Stimulated activated naive CD4-positive, alpha-beta T cell (primary cell): Measurements from ENCODE around the gene CYP46A1.

Experiments
- DNase-seq, 6 experiments: peaks; one replicate each; lab custom pipeline; 2025; lab: John Stamatoyannopoulos, UW

CYP46A1 gene

DNA sequence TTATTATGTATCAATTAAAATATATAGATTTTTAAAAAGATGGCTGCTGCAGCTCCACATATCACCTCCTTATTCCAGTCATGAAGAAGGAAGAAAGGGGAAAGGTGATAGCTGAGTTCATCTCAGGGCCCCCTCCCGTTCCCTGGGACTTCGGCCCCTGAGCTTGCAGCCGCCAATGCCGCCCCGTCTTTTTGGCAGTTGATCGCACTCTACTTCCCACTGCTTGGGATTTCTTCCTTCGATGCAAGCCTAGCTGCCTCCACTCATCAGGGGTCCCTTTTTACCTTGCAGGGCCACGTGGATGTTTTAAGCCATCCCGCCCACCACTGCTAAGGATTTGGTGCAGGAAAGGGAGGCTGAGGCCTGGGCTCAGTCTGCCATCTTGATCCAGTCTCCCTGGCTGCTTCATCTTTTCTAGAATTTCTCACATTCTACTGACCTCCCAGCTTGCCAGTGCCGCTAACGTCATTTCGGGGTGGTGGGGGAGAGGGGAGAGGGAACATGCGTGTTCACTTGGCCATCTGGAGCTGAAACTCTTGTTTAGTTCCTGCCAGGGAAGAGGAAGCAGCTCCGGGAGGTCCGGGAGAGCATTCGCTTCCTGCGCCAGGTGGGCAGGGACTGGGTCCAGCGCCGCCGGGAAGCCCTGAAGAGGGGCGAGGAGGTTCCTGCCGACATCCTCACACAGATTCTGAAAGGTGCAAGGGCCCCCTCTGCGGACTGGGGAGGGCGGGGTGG is 31.3 kb downstream of the CYP46A1 start:
- no peak for DNase-seq

DNA sequence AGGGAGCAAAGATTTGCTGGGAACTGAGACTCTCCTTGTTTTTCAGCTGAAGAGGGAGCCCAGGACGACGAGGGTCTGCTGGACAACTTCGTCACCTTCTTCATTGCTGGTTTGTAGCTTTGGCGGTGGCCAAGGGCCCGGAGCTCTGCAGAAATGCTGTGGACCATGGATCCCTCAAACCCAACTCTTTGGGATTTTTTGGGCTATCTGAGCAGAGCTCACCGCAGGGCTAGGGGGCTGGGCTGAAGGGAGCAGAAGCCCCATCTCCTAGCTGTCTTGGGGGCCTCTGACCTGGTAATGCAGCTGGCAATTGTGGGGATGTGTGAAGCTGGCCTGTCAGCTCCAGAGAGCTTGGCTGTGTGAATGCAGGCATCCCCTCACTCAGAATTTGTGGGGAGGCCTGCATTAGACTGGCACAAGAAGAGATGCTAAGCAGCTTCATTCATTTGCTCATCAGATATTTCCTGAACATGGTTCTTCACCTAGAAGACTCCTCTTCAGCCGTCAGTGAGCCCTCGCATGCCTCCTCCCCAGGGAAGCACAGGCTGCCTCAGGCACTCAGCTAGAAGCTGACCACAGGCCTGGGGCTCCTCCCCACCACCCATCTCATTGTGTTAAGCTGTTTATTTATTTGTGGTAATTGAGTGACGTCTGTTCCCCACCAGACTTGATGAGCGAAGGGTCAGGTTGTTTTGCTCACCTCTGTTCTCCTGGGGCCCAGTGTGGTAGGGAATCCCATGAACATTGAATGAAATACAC is 32.2 kb downstream of the CYP46A1 start:
- no peak for DNase-seq

DNA sequence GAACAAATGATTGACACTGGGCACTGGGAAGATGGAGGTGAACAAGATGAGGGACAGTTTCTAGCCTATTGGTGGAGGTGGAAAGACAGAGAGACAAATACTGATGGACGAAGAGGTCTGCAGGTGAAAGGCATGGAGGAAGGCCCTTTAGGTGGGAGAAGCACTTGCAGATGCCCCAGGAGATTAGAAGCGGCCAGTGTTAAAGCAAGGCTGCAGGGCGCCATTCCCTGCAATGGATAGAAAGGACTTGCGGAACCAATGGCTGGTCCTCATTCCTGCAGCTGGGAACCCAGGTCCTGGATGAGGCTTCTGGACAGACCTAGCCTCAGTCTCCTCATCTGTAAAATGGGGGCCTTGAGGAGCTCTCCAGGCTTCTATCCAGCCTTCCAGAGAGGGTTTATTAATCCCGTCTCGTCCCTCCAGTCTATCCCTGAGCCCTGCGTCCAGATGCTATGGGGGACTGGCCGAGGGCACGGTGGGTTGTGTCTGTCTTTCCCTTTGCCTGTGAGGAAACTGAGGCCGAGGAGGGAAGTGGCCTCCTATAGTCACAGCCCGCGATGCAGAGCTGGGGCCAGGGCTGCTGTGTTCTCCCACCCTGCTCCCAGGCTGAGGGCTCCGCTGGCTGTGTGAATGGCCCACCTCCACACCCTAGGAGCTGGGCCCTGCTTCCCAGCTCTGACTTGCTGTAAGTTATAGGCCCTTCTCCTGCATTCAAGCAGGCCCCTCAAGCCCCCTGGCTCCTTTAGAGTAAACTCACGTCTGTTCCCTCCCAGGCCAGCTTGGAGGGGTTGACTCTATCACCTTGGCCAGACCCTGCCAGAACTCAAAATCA is 33.0 kb downstream of the CYP46A1 start:
- DNase-seq, result no peak

DNA sequence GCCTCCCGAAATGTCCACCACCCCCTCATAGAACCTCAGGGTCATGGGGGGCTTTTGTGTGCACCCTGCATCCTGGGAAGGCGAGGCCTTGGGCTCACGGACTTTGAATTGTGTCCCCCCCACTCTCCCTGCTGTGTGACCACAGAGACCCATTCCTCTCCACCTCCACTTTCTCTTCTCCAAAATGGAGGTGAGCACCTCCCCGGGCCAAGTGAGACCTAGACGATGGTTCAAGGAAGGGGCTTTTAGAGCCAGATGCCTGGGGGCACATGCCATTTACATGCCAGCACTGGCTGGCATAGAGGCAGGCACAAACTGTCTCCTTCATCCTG is 33.5 kb downstream of the CYP46A1 start:
- no peak for DNase-seq

DNA sequence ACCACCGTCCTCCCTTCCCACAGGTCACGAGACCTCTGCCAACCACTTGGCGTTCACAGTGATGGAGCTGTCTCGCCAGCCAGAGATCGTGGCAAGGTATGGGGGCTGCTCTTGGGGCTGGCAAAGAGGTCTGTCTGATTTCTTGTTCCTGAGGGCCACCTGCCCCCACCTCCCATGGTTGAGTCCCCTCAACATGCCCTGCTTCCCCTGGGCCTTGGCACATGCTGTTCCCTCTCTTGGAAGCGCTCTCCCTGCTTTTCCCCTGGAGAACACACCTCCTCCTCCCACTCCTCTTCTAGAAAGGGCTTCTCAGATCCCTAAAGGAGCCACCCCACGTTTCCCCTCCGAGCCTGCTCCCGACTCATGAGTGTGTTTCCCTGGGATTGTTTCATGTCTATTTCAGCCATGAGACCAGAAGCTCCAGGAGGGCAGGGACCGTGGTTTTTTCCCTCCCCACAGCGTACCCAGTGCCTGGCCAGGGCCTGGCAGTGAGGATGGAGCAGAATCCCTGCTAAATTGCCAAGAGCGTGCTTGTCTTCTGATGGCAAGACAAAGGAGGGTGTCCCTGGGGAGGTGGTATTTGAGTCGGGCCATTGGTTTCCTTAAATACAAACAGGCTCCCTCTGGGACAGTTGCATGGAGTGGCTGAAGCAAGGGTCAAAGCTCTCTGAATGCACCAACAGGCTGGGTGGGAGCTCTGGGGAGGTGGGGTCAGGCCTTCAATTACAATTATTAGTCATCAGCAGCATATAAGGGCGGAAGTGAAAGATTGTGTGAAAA is 34.1 kb downstream of the CYP46A1 start:
- no peak for DNase-seq

DNA sequence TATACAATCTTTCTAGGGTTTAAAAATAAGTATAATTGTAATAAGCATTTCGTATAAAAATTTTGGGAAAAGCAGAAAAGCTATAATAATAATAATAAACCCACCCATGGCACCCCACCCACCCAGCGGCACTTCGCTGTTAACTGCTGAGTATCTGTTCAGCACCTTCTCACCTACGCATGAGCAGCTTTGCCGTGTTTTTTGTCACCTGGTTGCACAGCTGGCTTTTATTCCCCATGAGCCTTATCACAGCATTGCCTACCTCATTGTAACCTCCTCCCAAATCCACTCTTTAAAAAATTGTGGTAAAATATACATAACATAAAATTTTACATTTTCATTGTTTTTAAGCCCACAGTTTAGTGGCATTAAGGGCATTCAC is 34.7 kb downstream of the CYP46A1 start:
- DNase-seq, result no peak

DNA sequence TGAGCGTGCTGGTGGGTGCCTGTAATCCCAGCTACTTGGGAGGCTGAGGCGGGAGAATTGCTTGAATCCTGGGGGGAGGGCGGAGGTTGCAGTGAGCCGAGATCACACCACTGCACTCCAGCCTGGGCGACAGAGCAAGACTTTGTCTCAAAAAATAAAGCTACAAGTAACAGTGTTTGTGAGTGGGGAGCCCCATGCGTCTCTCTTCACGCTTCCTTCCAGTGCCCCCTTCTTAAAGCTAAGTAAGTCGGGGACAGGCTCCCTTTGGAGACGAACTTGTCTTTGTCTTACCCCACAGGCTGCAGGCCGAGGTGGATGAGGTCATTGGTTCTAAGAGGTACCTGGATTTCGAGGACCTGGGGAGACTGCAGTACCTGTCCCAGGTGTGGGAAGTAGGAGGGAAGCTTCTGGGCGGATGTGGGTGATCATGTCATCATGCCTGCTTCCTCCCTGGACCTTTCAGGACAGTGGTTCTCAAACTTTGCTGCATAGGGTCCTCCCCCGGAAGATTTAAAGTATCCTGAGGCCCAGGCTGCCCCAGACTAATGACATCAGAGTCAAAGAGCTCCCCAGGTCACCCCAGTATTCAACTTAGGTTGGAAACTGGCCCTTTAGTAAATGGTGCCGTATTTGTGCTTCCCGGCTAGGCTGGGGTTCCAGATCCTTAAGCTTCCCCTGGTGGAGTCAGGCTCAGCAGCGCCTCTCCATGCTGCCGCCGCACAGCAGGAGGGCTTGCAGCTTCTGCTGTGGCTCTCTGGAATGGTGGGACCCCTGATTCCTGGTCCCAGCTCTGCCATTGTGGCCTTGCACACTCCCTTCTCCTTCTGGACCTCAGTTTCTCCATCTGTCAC is 37.1 kb downstream of the CYP46A1 start:
- no peak for DNase-seq

DNA sequence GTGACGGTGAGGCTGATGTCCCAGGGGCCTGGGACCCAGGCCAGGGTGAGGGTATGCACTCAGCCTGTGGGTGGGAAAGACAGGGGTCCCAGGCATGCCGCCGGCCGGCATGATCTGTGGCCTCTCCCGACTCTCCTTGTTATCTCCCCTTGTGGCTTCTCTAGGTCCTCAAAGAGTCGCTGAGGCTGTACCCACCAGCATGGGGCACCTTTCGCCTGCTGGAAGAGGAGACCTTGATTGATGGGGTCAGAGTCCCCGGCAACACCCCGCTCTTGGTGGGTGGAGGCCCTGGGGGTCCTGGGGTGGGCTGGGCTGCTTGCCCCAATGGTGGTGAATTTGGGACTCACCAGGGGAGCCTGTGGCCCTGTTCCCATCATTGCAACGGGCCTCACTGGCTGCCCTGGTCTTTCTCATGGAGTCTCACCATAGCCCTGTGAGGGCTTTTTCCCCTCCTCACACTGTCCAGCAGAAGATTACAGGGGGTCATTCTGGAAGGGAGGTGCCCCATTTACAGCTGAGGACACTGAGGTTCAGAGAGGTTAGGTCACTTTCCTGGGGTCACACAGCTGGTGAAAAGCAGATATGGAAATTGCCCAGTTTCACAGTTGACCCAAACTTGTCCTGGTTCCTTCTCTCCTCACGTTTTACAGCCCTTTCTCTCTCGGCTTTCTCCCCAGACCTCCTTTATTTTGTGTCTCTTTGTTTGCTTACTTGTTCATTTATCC is 37.9 kb downstream of the CYP46A1 start:
- DNase-seq, result no peak

DNA sequence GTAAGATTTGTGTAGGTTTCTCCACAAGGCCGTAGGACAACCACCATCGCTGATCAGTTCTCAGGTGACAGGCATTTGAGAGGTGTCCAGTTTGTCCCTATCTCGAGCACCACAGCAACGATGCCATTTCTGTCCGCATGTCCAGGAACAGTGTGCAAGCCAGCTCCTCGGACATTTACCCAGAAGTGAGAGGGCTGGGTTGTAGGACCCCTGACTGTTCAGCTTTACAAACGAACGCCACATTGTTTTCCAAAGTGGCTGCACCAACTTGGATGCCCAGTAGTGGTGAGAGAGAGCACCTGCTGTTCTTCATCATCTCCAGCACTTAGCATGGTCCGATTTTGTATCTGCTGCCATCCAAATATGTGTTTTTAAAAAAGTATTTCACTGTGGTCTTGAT is 38.6 kb downstream of the CYP46A1 start:
- DNase-seq, result no peak

DNA sequence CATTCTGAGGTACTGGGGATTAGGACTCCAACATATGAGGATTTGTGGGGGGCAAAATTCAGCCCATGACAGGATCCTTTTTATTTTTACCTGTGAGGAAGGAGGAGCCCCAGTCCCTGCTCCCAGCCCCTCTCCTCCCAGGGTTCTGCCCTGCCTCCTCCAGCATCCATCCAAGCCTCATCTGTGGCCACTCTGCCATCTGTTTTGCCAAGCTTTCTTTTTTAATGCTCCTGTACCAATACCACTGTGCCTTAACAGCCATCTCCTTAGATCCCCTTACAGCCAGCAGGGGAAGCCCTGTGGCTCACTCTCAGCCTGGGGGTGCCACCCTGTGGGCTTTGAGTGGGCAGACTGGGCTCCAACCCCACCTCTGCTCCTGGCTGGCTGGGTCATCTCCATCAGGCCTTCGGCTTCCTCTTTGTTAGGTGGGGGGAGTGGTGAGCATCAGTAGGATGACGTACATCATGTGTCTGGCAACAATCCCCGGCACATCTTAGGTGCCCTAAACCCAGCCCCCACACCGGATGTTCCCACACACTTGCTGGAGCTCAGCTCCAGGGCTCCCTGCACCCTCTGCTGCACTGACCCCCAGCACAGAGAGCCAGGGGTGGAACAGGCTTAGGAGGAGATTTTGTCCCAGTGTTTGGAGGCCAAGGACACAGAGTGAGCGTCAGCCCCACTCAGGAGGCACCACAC is 40.2 kb downstream of the CYP46A1 start:
- DNase-seq, result no peak

DNA sequence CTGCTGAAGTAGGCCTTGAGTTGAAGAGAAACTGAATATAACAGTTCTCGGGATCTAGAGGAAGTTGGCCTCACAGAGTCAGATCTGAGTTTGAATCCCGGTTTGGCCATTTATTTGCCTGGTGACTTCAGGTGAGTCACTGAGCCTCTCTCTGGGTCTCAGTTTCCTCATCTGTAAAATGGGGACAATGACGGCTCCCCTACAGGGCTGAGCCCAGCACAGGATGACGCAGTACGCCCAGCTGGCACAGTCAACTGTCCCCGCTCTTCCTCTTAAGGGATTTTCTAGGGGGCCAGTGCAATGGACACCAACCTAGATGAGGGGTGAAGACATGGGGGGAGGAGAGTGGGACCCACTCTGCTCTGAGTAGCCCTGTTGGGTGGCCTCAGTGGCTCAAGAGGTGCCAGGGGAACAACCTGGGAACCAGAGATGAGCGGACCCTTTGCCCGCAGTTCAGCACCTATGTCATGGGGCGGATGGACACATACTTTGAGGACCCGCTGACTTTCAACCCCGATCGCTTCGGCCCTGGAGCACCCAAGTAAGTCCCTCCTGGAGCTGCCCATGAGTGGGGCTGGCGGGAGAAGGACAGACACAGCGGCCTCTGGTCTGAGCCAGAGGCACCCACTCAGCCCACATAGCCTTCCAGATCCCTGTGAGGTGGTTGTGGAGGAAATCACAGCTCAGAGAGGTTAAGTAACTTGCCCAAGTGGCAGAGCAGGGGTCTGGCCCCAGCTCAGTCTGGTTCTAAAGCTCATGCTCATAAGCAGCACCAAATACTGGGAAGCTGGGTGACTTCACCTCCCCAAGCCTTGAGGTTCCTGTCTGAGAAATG is 41.1 kb downstream of the CYP46A1 start:
- no peak for DNase-seq

DNA sequence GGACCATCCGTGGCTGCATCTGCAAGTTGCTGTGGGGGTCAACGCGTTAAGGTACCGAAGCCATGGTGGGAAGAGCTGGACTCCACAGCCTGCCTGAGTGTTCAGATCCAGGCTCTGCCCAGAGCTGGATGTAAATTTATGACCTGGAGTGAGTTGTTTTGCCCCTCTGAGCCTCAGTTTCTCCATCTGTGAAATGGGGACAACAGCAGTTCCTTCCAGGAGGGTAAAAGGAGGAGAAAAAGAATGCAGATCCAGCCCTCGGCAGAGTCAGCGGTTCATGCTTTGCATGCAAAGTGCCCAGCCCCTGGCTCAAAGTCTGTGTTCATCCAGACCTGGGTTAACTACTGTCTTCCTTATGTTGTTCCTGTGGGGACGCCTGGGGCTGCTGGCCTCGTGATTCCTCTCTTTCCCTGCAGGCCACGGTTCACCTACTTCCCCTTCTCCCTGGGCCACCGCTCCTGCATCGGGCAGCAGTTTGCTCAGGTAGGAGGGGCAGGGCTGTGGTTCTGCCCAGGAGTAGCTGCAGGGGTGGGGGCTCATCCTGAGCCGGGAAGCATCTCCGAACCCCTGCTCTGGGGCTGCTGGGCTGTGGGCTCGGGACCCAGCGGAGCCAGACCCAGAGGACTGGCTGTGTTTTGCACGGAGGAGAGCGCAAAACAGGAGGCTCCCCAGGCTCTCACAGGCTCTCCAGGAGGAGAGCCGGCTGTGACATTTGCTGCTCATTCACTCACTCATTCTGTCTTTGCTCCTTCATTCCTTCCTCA is 41.9 kb downstream of the CYP46A1 start:
- no peak for DNase-seq

DNA sequence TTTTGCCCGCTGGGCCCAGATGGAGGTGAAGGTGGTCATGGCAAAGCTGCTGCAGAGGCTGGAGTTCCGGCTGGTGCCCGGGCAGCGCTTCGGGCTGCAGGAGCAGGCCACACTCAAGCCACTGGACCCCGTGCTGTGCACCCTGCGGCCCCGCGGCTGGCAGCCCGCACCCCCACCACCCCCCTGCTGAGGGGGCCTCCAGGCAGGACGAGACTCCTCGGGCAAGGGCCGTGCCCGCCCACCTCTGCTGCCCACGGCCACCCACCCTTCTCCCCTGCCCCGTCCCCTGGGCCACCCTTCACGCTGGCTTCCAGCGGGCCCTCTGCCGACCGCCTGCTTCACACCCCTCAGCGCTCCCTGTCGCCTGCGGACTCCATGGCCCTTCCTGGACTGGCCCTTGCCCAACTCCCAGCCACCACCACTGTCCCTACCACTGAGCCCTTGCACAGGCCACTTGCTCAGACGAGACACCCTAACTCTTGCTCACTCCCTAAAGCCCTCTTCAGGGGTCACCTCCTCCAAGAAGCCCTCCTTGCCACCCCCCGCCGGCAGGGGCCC is 42.5 kb downstream of the CYP46A1 start:
- no peak for DNase-seq

DNA sequence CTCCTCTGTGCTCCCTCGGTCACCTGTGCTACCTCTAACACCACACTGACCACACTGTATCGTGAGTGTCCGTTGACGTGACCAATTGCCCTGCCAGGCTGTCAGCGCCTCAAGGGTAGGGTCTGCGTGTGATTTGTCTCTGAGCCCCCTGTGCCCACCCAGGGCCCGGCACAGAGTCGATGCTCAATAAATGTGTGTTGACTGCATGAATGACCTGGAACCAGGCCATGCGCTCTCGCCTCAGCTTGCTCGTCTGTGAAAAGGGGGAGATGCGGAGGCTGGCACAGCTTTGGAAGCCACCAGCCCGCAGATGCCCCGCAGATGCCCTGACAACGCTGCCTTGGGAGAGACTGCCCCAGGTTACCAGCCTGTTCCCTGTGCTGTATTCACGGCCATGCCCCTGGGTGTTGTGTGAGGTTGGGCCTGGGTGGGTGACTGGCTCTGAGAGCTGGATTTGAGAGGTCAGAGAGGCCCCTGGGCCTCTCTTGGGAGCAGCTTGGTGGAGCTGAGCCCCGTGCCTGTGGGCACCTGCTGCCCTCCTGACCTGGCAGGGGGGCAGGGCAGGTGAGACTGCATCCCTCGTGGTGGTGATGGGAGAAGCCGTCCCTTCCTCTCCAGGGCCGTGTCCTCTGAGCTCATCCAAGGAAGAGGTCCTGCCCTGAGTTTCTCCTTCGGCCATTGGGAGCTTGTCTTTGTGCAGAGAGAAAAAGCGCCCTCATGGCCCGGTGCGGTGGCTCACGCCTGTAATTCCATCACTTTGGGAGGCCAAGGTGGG is 43.2 kb downstream of the CYP46A1 start:
- DNase-seq, result no peak

DNA sequence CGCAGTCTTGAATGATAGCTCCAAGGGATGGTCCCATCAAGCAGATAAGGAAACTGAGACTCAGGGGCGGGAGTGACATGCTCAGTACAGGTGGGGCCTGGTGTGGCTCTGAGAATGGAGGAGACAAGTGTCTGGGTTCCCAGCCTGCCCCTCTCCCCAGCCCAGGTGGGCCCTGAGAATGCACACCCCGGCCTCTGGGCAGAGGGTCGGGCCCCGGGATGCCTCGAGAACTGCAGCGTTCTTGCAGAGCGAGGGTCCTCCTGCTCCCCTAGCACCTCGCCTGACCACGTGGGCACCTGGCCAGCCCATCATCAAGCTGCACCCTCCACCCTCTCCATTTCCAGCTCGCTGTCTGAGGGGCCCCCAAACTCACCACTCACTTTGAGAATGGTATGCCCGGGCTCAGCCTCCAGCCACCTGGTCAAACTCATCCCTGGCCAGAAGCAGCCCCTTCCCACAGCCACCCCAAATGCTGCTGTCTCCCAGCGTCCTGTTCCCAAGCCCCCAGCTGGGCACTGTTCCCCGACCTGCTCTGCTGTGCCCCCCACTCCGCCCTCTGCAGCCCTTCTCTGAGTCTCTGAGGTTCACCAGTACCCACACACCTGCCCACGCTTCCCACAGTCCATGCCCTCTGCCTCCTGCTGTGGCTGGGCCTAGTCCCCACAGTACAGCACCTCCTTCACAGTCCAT is 44.3 kb downstream of the CYP46A1 start:
- no peak for DNase-seq

DNA sequence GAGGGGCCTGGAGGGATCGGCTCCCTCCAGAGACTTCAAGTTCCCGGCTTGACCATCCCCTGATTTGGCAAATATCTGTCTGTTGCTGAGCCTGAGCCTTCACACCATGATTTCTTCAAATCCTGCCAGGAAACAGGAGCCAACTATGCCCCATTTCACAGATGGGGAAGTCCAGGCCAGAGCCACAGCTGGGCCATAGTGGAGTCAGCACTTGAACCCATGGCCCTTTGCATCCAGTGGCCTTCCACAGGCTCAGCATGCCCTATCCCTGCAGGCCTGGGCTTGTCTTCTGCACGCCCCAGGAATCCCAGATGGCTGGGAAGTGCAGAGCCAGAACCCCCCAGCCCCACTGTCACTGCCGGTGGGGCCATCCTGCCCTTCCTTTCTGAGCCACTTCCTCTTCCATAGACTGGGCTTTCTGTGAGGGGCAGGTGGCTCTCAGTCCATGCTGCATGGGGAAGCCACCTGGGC is 44.9 kb downstream of the CYP46A1 start:
- DNase-seq, result no peak
